22Rv1 (cell line): Measurements from ENCODE around the gene PECR.

Experiments
- CTCF ChIP-seq: fragments of 450-650 bp; IDR thresholded peaks from 2 replicates; pipeline ENCODE4 v1.5.1; 2017; ENCODE audit warnings: mild to moderate bottlenecking
- ZFX ChIP-seq: fragments of 450-650 bp; IDR thresholded peaks from 2 replicates; pipeline ENCODE4 v1.6.1; 2017; ENCODE audit warnings: antibody characterized with exemption, borderline replicate concordance

DNA sequence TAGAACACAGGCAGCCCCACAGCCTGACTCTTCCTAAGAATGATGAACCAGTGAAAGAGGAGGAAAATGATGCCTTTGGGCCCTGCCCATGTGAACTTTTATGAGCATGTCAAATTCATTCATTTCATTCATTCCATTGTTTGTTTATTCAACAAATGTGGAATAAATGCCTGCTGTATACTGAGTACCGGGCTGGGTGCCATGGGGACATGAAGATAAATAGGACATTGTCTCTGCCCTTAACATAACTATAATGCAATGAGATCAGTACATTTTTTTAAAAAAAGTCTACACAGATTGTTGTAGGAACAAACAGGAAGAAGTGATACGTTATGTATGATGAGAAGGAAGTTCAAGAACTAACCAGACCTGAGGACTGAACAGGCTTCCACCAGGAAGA, 83.0 kb downstream of the PECR start:
- TF ChIP-seq CTCF (no peak), ZFX (no peak)
